ENCODE data around the gene CMTM8. TPM values are rescaled to one million over a fixed set of nuclear protein-coding genes. Genes with fewer than 3 reads are reported as not detected.

The CMTM8 gene
- total RNA-seq, 4 donors from 2014 or later = 4.4 to 39.2 (median 7.4) TPM

- intact Hi-C loops (cut with DNase I; ENCODE audit: low total_unique reads) (no loop called here), in situ Hi-C loops (cut with MboI; ENCODE audit: low pct_ligation_motif_present in 1 of 4, low pct_unique_long_range_greater_than_20kb in 1 of 4, low sequenced_read_pairs in 3 of 4) (no loop called here)
- peaks cover 14% of the 10 kb centered on the region for H3K27me3 ChIP-seq
- peaks cover 5 to 22% (median 17%) of the 10 kb centered on the region in 4 donors for H3K4me1 ChIP-seq
- no peak overlapping the region for H3K27ac ChIP-seq
- no peaks in the 10 kb centered on the region for H3K36me3 ChIP-seq
- H3K4me3 ChIP-seq = no peak overlapping the region
- no peaks in the 10 kb centered on the region for H3K9me3 ChIP-seq
- TF ChIP-seq, protein P1, sequence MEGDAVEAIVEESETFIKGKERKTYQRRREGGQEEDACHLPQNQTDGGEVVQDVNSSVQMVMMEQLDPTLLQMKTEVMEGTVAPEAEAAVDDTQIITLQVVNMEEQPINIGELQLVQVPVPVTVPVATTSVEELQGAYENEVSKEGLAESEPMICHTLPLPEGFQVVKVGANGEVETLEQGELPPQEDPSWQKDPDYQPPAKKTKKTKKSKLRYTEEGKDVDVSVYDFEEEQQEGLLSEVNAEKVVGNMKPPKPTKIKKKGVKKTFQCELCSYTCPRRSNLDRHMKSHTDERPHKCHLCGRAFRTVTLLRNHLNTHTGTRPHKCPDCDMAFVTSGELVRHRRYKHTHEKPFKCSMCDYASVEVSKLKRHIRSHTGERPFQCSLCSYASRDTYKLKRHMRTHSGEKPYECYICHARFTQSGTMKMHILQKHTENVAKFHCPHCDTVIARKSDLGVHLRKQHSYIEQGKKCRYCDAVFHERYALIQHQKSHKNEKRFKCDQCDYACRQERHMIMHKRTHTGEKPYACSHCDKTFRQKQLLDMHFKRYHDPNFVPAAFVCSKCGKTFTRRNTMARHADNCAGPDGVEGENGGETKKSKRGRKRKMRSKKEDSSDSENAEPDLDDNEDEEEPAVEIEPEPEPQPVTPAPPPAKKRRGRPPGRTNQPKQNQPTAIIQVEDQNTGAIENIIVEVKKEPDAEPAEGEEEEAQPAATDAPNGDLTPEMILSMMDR (IDR thresholded peaks at IDR 0.05) = no peak
- TF ChIP-seq POLR2AphosphoS5 (IDR thresholded peaks at IDR 0.05) (no peak), POLR2A (IDR thresholded peaks at IDR 0.05) (no peak), EP300 (IDR thresholded peaks at IDR 0.05; ENCODE audit: low read depth) (no peak)
- DNase-seq = no peak
Observed at GRCh38 chr3:32236377-32236776, 2.1 kb upstream of the CMTM8 start.

- intact Hi-C loops (cut with DNase I; ENCODE audit: low total_unique reads) (no loop called here), in situ Hi-C loops (cut with MboI; ENCODE audit: low pct_ligation_motif_present in 1 of 4, low pct_unique_long_range_greater_than_20kb in 1 of 4, low sequenced_read_pairs in 3 of 4) (no loop called here)
- WGBS, 2 donors (ENCODE audit: low coverage in 1 of 2) = 0 to 10% methylated on average over 1 to 49 of the region's 49 CpGs
- TF ChIP-seq, protein P1 (IDR thresholded peaks at IDR 0.05) = peak in 1 of 5 experiments; percentile 7
- TF ChIP-seq POLR2A (IDR thresholded peaks at IDR 0.05) (no peak), POLR2AphosphoS5 (IDR thresholded peaks at IDR 0.05) (no peak), EP300 (IDR thresholded peaks at IDR 0.05; ENCODE audit: low read depth) (no peak)
- Histone ChIP-seq H3K4me3 (peak overlapping the region; percentile 55 to 85 (median 72)), H3K9me3 (no peaks in the 10 kb centered on the region), H3K27ac (peak overlapping the region; percentile 66 to 80 (median 80)), H3K4me1 (peaks cover 5 to 22% (median 17%) of the 10 kb centered on the region in 4 donors), H3K27me3 (peaks cover 14% of the 10 kb centered on the region), H3K36me3 (no peaks in the 10 kb centered on the region)
- peak; percentile 63 for DNase-seq
Observed at GRCh38 chr3:32237670-32238452, 619 bp upstream of the CMTM8 start.

DNA sequence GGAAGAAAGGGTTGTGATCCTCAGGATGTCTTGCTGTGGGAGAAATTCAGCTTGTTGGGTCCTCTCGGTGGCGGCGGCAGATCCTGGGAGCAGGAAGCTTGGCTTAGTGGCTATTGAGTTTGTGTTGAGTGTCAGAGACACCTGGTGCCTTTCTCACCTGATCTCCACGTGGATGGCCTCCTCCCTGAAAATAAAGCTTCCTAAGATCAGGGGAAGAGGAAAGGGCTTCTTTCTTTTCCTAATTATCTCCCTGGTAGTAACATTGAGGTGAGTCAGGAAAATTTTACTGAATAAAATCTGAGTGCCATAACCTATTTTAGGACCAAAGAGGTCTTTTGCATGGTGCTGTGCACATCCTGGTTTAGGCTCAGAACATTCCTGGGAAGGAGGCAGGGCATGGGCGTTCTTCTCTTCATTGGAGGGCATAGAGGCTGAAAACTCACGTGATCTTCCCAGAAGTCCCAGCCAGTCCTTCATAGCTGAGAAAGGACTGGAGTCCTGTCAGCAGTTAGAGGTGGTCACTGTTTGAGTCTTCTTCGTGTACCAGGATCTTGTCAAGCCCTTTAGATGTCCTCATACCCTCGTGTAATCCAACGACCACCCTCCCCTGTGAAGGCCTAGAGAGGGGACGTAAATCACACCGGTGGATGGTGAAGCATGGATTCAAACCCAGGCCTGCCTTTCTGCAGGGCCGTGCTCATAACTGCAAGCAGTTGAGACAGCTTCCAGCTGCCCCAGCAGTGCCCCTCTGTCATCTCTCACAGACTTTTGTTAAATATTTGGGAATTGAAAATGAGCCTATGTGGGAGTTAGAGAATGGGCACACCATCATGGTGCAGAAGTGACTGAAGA, 1.1 kb downstream of the CMTM8 start:
- Histone ChIP-seq H3K36me3 (no peaks in the 10 kb centered on the region), H3K4me1 (peaks cover 5 to 22% (median 17%) of the 10 kb centered on the region in 4 donors), H3K4me3 (peak overlapping the region; percentile 55 to 85 (median 72)), H3K9me3 (no peaks in the 10 kb centered on the region), H3K27me3 (peaks cover 14% of the 10 kb centered on the region), H3K27ac (peak overlapping the region; percentile 66 to 80 (median 80))
- intact Hi-C loops (cut with DNase I; ENCODE audit: low total_unique reads) (no loop called here), in situ Hi-C loops (cut with MboI; ENCODE audit: low pct_ligation_motif_present in 1 of 4, low pct_unique_long_range_greater_than_20kb in 1 of 4, low sequenced_read_pairs in 3 of 4) (no loop called here)
- TF ChIP-seq POLR2A (IDR thresholded peaks at IDR 0.05) (no peak), POLR2AphosphoS5 (IDR thresholded peaks at IDR 0.05) (no peak), EP300 (IDR thresholded peaks at IDR 0.05; ENCODE audit: low read depth) (no peak)
- TF ChIP-seq, protein P1 (IDR thresholded peaks at IDR 0.05) = no peak
- WGBS, 2 donors (ENCODE audit: low coverage in 1 of 2) = 0 to 42% methylated on average over 4 to 12 of the region's 12 CpGs
- peak; percentile 20 for DNase-seq

- Histone ChIP-seq H3K27ac (peak overlapping the region in 1 of 4 donors; percentile 80), H3K27me3 (peaks cover 14% of the 10 kb centered on the region), H3K4me1 (peaks cover 5 to 22% (median 17%) of the 10 kb centered on the region in 4 donors), H3K9me3 (no peaks in the 10 kb centered on the region), H3K36me3 (no peaks in the 10 kb centered on the region), H3K4me3 (no peak overlapping the region)
- in situ Hi-C loops (cut with MboI; ENCODE audit: low pct_ligation_motif_present in 1 of 4, low pct_unique_long_range_greater_than_20kb in 1 of 4, low sequenced_read_pairs in 3 of 4) = no loop called here
- 57 to 82% methylated on average over 2 to 6 of the region's 6 CpGs for WGBS, 2 donors (ENCODE audit: low coverage in 1 of 2)
- DNase-seq = peak; percentile 17
- TF ChIP-seq, protein P1 (IDR thresholded peaks at IDR 0.05) = peak in 3 of 5 experiments; percentile 32 to 35 (median 33)
- no peak for TF ChIP-seq POLR2AphosphoS5 (IDR thresholded peaks at IDR 0.05)
- intact Hi-C loops (cut with DNase I; ENCODE audit: low total_unique reads) = no loop called here
Observed at GRCh38 chr3:32240159-32240545, 1.7 kb downstream of the CMTM8 start.
